ENCODE measurements around the gene WNK2.
"Not testable (repeated sequence)": the region's sequence is repeated elsewhere in the genome, so short reads cannot be mapped to it uniquely, and the experiment has no call there.

Gene WNK2

DNA sequence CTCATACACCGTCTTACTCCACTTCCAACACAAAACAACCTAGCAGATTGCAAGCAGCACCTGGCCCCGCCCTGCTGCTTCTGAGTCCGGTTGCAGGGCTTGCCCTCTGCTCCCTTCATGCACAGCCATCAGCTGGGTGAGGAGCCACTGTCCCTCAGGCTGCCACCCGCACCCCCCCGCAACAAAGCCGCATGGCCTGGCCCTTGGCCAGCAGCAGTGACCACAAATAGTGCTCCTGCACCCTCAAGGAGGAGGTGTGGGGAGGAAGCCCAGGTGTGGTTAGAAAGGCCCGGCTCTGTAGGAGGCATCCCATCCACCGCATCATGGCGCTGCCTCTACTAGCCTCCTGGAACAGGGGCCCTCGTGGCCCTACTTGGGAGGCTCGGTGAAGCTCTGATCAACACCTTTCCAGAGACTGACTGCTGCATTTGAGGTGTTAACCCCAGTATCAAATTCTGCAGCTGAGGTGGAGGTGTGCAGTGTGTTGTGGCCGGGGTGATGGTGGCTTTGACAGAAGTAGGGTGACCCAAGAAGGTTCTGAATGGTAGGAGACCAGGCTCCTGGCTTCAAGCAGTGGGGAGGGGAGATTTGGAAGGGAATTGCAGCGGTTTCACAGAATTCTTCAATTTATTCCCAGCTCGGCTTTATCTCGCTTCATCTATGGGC is 52.7 kb downstream of the WNK2 start:
- DNase-seq (ENCODE audit: low read depth): no peak

DNA sequence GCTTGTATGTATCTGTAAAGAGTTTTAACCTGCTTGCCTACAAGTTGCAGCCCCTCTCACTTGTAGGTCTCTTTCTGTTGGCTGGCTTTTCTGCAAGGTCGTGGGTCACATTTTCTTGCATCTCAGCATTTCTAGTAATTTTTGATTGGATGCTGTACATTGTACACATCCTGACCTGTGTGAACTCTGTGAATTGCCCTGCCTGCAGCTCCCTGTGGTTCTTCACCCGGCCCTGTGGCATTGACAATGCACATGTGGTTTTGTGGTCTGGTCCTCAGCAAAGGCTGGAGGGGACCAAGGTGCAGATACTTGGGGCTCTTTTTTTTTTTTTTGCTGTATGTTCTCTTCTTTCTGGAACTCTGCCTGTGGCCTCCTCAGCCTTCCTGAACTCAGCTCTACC is 53.6 kb downstream of the WNK2 start:
- no peak for DNase-seq (ENCODE audit: low read depth)

DNA sequence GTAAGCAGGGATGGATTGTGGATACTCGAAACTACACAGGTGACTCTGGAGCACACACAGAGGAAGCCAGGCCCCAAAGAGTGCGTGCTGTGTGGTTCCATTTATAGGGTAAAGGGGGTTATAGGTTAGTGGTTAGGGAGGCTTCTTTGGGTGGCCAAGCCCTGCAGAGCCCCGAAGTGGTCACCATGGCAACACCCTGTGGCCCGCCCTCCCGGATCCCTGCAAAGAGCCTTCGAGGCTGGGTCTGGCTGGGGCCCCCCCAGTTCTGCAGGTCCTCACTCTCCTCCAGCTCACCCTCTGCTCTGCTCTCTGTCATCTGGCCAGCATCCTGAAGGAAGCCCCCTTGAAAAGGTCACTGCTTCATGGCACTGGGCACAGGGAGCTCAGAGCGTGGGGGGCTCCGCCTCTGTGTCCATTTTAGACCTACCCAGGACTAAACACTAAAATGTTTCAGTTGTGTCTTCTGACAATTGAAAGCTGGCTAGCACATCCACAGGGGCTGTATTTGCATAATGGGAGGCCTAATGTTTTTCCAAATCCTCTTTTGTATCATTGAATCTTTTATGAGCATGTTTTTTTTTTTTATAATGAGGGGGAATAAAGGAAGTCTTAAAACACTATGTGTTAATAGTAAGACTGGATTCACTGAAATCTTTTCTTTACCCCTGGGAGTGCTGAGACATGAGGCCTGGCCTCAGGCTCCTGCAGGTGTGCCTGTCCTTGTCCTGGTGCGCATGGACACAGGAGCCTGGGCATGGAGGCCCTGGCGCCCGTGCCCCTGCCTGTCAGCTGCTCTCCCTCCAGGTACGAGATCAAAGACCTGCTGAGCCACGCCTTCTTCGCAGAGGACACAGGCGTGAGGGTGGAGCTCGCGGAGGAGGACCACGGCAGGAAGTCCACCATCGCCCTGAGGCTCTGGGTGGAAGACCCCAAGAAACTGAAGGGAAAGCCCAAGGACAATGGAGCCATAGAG is 55.3 kb downstream of the WNK2 start:
- no peak for DNase-seq (ENCODE audit: low read depth)

DNA sequence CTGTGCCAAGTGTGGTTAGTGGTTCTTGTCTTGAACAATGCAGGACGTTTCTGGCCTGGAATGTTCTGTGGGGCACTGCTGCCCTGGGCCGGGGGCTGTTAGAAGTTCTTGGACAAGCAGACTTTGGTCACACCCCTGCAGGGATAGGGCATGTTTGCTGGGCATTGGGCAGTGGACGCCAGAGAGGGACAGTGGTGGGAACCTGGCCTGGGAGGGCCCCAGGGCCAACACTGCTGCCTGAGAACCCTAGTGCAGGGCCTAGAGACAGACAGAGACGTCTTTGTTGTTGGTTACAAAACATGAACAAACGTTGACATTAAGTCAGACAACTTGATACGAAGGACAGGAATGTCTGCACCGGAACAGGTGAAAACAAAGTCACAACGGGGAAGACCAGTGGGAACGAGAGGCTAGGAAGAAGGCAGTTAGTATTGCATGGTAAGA is 57.0 kb downstream of the WNK2 start:
- no peak for DNase-seq (ENCODE audit: low read depth)

DNA sequence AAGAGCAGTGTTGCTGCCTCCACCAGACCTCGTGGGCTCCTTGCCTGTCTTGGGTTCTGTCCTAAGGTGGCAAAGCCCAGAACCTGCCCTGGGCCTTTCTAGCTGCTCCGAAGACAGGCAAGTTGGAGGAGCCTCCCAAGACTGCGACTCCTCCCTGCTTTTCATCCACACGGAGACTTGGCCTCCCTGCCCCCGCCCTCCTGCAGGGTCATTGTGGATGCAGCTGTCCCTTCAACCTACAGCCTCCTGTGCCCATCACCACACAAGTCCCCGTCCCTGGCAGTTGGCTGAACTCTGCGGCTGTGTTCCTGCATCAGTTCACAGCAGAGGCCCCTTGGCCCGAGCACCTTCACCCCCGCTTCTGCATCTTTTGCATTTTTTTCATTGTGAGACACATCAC is 59.2 kb downstream of the WNK2 start:
- DNase-seq (ENCODE audit: low read depth): no peak

DNA sequence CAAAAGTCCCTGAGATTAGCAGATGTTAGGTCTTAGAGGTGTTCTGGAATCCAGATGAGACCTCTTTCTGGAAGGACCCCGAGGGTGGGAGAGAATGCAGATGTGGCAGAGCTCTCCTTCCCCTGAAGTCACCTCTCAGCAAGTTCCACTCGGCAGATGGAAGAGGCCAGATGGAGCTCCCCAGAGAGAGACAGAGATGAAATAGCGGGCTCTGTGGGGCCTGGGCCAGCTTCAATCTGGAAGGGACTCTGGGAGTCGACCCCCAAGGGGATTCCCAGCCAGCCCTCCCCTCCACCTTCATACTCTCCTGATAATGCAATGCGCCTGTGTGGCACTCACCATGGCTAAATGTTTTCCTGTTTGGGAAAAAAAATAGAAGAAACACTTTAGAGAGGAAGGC is 60.2 kb downstream of the WNK2 start:
- no peak for DNase-seq (ENCODE audit: low read depth)

DNA sequence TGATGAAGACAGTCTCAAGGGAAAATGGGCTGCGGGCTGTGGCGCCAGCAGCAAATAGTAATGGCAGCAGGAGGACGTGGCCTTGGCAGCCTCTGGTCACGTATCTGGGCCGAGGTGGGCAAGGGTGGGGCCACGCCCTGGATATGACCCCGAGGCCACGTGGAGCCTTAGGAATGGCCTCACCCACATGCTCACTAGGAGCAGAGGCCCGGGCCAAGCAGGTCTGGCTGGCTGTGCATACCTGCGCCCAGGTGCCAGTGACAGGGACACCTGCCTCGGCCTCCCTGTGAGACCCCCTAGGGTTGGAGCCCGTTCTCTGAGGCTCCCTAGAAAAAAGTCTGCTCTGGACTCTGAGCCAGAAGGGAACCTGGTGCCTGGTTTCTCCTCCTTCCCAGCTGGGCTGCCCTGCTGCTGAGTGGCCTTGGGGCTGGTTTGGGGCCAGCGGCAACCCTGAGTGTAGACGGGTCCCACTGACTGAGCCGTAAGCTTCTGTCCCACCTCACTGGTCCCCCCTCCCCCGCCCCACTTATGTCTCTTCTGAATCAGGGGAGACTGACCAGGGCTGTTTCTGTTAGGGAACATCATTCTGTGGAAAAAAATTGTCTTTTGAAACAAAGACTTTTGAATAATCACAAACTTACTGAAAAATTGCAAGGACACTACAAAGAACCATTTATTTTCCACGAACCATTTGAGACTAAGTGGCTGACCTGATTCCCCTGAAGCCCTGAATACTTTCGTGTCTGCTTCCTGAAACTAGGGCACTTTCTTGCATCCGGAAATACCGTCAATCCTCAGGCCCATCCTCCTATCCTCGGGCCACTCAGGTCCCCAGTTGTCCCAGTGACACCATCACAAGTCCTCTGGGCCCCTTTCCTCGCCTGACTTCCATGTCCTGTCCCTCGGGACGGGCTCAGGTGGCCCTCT is 60.8 kb downstream of the WNK2 start:
- DNase-seq (ENCODE audit: low read depth): no peak

DNA sequence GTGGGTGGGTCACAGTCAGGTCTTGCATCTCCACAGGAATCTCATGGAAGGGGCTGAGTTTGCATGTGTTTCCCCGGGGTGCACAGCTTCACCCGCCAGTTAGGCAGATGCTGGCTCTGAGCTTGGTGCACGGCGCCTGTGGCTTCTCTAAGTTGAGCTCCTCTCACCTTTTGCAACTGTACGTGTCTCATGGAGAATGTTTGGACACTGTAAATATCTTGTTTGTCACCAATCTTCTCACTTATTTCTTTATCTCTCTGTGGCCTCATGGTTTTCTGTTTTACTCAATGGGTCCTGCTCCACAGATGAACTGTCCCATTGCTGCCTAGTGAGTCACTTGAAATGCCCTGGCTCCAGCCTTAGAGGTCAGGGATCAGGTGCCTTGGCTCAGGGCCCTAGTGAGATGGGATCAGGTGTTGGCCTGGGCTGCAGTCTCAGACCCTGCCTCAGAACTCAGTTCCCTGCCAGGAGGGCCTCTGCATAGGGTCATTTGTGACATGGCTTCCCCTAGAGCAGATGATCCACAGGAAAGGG is 61.6 kb downstream of the WNK2 start:
- DNase-seq (ENCODE audit: low read depth): no peak

DNA sequence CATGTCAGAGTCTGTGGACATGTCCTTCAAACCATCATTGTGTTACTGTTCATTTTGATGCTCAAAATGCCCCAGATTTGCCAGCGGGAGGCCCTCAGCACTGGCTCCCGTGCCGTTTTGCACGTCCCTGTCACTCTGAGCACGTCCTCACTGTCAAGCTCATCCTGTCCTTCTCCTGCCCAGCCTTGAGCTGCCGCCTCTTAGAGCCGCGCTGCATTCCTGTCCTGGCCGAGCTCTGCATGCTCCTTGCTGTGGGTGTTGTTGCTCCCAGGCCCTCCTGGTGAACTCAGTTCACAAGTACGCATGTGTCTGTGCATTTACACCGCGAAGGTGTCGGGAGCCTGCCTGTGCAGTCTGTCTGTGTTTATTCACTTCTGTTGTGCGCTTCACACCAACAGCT is 62.2 kb downstream of the WNK2 start:
- no peak for DNase-seq (ENCODE audit: low read depth)

DNA sequence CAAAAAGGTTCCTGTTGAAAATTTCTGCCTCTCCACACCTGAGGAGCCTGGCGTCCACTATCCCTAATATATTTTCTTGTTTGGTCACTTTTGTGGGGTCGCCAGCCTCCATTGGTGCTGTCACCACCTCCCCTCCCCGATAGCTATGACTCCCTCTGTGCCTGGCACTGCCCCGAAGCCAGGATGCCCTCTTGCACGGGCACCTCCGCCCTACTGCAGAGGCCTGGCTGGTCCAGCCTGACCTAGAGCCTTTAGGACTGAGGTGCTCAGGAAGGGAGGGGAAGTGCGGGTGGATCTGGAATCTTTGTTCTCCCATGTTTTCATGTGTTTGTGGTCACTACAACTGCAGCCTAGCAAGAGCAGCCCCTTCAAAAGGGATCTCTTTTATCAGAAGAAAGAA is 62.6 kb downstream of the WNK2 start:
- no peak for DNase-seq (ENCODE audit: low read depth)

DNA sequence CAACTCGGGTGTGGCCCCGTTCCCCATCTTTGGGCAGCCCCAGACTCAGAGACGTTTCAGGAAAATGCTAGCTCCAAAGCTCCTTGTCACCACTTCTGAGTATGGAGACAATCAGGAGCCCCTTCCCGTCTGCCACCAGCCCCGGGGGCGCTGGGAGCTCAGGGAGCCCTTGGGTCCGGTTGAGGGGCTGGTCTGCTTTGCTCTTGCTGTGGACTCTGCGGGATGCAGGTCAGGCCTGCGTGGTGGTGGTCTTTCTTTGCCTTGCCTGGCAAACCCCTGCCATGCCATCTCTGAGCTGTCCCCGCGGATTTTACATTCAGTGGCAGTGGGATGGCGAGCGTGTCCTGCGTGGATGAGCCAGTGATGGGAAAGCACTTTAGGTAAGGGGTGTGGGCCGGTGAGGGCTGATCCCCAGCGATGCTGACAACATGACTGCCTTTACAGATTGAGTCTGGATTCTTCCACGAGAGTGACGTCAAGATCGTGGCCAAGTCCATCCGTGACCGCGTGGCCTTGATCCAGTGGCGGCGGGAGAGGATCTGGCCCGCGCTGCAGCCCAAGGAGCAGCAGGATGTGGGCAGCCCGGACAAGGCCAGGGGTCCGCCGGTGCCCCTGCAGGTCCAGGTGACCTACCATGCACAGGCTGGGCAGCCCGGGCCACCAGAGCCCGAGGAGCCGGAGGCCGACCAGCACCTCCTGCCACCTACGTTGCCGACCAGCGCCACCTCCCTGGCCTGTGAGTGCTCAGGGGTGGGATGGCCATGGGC is 63.3 kb downstream of the WNK2 start:
- DNase-seq (ENCODE audit: low read depth): no peak

DNA sequence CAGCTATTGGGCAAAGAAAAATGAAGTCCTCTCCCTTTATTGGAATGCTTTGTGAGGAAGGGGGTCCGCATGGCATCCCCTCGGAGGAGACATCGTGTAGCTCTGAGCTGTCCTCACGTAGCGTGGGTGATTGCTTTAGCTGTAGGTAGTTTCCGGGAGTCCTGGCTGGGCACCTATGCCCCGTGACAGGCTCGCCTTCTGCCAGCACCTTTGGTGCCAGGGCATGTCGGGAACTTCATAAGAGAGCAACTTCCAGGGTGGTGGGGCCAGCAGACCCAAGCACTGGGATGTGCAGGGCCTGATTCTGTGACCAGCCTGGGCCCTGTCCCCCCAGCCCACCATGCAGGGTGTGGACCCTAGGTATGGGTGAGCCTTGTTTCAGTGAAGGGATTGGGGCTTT is 64.0 kb downstream of the WNK2 start:
- no peak for DNase-seq (ENCODE audit: low read depth)

DNA sequence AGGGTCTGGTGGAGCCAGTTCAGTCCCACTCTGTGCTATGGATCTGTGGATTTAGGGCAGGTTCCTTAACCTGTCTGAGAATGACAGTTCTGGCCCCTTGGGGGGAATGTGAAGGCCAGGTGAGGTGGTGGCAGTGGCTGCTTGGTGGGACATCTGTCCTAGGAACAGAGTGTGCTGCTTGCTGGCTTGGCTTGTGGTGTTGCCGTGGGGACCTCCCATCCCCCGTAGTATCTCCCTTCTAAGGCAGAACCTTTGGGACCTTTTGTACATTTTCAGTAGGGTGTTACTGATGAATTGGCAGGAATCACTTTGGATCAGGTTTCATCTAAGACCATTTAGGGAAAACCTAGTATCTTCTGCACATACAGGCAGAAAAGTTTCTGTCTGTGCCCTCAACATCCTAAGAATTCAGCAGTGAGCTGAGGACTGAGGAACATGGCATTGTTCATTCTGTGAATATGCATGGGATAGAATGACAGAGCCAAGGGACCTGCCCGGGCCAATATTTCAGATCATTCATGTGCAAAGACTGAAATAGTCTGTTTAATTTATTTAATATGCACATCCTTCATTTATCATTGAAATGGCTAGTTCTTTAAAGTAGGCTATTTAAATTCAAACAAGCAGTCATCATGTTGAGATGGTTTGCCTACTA is 64.6 kb downstream of the WNK2 start:
- DNase-seq (ENCODE audit: low read depth): no peak

DNA sequence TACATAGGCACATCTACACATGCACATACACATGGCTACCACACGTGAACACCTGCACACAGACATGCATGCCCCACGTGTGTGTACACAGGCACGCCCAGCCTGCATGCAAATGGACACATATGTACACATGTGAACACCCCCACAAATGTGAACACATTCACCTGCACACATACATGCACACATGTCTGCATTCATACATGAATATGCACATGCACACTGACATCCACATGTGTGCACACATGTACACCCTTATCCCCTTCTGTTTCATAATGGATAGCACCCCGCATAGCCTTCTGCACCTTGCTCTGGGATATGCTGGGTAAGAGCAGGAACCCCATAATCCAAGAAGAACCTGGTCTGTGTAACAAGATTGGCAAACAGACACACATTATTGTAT is 66.2 kb downstream of the WNK2 start:
- no peak for DNase-seq (ENCODE audit: low read depth)

DNA sequence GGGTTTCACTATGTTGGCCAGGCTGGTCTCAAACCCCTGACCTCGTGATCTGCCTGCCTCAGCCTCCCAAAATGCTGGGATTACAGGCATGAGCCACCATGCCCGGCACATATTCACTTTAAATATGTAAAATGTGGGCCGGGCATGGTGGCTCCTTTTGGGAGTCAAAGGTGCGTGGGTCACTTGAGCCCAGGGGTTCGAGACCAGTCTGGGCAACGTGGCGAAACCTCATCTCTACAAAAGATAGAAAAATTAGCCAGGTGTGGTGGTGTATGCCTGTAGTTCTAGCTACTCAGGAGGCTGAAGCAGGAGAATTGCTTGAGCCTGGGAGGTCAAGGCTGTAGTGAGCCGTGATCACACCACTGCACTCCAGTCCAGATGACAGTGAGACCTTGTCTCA is 67.4 kb downstream of the WNK2 start:
- DNase-seq (ENCODE audit: low read depth): not testable (repeated sequence)

DNA sequence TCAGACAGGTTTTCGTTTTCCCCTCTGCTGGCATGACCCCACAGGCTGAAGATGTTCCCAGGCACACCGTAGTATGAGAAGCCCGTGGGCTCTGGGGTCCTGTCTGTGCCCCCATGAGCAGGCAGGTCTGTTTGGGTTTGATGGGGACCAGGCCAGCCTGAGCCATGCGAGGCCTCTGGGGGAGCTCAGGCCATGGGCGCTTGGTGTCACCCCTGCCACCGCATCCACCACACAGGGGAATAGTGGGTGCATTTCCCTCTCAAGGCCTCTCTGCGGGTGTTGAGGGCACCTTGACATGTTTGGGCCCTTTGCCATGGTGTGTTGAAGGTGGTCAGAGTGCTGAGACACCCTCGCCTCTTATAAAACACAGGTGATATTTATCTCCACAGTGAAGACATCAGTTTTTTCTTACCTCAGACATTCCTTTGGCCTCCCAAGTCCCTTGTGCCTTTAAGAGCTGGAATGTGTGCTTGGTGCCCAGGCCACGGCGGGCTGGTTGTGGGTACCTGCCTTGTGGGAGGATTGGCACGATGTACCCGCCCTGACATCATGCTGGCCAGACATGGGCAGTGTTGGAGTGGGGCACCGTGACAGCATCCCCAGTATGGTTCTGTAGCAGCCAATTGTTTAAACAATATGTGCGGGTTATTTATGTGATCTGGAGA is 68.3 kb downstream of the WNK2 start:
- DNase-seq (ENCODE audit: low read depth): no peak

DNA sequence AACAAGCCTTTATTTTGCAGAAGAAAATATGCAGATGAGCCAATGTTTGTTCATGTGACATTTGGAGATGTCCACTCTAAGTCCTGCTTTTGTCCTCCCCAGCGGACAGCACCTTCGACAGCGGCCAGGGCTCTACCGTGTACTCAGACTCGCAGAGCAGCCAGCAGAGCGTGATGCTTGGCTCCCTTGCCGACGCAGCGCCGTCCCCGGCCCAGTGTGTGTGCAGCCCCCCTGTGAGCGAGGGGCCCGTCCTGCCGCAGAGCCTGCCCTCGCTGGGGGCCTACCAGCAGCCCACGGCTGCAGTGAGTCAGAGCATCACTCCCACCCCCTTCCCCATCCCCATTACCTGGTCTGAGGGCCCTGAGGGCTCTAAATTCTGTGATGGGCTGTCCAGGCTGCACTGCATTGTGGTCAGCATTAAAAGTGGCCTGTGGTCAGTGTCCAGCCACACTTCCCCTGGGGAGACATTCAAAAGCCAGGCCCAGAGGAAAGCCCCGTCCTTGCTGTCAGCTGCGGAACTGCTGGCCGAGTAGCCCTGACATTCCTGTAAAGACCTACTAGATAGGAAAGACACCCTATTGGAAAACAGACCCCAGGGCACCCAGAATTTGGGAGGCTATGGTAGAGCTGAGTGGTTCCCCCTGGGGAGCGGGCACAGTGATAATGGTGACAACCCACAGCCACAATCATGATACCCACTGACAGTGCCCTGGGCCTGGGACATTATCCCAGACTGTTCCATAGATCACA is 69.0 kb downstream of the WNK2 start:
- no peak for DNase-seq (ENCODE audit: low read depth)

DNA sequence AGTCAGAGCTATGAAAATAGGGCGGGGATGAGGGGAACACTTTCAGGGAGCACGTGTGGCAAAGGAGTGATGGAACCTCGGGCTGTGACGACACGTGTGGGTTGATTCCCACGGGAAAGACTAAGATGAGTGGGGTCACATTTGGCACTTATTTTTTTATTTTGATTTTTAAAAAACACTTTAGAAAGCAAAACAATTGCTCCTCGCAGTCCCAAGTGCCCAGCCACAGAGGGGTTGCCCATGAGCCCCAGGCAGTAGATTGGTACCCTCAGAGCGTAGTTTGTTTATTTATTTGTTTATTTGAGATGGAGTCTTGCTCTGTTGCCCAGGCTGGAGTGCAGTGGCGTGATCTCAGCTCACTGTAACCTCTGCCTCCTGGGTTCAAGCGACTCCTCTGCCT is 69.7 kb downstream of the WNK2 start:
- no peak for DNase-seq (ENCODE audit: low read depth)

DNA sequence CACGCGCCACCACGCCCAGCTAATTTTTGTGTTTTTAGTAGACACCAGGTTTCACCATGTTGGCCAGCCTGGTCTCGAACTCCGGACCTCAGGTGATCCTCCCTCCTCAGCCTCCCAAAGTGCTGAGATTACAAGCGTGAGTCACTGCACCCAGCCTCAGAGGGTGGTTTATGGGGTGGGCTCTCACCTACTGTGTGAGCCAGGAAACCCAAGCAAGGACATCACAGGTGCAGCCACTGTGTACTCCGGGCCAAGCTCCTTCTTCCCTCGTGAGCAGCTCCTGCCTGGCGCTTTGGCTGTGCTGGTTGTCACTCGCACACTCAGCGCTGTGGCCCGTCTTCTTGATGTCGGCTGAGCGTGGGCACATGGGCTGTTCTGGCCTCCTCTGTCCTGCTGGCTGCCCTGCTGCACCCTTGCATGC is 70.1 kb downstream of the WNK2 start:
- no peak for DNase-seq (ENCODE audit: low read depth)

Data from T follicular helper cell (primary cell).